Right renal pelvis (tissue), 4 donors: ENCODE measurements around the gene FDXACB1. TPM values are rescaled to one million over a fixed set of nuclear protein-coding genes. Genes with fewer than 3 reads are reported as not detected.
A peak's percentile ranks its signal among the peaks of the same experiment; 100 is the strongest.

Experiments used
- DNase-seq, 4 donors: peaks; one replicate each; pipeline ENCODE4 v3.0.0-alpha.2; 2013; ENCODE audit warnings: low read depth in 4 of 4, low spot score in 3 of 4, missing footprints in 1 of 4
- polyA plus RNA-seq, 4 donors: library from polyadenylated mRNA; unstranded; fragments of 120-200 nt; gene quantifications; one replicate each; pipeline ENCODE4 v1.2.1, GENCODE V29; 2013; ENCODE audit not compliant: insufficient read length in 4 of 4

Gene FDXACB1
- polyA plus RNA-seq, 4 donors: 5.4 to 6.9 (median 6.2) TPM

- no peak for DNase-seq
These were observed 32.3 kb downstream of the FDXACB1 start for GRCh38 chr11:111846636-111847035.

DNA sequence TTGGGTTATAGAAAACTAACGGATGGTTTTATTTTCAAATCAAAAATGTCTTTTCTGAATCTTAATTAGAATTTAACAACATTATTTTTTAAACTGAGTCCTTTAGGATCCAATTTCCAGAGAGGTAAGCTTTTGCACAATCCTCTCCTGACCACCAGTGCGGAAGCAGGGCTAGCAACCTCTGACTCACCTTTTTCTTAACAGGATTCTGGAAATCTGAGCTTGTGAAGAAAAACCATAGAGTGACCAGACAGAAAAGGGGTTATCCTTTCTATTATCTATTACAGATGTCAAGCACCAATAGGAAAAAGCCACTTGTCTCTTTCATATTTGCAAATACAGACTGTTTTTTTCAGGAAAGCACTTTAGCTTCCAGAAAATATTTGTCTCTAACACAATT, 32.9 kb downstream of the FDXACB1 start:
- no peak for DNase-seq

GRCh38 chr11:111845276-111846028, 33.5 kb downstream of the FDXACB1 start:
- no peak for DNase-seq

DNA sequence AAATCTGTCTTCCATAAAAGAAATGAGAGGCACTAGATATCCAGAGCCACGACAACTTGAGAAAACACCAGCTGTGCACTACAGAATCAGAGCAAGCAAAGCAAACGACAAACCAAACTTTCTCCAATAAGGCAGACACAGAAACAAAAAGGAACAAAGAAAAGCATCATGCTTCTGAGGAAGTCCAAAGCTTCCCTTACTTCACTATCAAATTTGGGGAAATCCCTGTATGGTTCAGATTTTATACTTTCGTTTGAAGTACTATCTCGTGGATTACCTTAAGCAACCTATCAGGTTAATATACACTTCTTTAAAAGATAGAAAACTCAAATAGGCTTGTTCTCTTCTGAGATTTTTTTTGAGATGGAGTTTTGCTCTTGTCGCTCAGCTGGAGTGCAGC, 35.3 kb downstream of the FDXACB1 start:
- DNase-seq: no peak

DNA sequence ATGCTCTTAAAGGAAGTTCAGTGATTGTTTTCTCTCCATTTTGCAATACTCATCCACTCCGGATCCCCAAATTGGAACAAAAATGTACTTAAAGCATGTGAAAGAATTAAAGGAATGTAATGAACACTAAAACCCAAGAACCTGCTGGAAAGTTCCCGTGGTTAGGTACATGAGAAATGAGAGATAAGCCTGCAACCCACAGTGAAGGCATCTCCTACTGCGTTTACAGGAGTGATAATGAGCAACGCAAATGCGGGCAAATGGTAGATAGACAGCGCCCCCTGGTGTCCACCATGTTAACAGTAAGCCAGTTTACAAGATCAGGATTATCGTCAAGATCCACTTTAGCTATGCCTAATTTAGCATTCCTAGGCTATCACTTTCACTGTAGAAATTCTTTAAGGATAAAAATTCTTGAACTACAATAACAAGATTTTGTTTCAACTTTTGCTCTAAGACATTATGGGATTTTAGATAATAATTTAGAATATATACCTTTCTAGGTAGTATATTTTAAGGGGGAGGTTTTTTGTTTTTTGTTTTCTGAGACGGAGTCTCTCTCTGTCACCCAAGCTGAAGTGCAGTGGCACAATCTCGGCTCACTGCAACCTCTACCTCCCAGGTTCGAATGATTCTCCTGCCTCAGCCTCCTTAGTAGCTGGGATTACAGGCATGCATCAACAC, 37.5 kb downstream of the FDXACB1 start:
- DNase-seq: peak; percentile 71 to 81 (median 77)

DNA sequence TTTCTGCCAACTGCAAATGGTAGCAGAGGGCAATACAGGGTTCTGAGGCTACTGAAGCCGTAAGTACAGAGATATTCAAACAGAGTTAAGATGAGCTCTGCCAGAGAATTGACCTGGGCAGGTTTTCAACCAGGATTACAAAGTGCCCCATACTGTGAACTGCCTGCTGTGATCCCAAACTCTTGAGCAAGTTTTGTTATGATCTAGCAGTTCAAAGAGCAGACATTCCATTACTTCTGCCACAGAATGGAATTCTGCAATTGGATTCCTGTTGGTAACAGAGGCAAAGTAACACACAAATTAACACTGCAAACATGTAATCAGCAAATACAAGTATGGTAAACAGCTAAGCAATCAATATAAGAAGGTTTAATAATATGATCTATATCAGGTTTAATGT, 38.8 kb downstream of the FDXACB1 start:
- DNase-seq: no peak

GRCh38 chr11:111838054-111838453, 40.9 kb downstream of the FDXACB1 start:
- no peak for DNase-seq

DNA sequence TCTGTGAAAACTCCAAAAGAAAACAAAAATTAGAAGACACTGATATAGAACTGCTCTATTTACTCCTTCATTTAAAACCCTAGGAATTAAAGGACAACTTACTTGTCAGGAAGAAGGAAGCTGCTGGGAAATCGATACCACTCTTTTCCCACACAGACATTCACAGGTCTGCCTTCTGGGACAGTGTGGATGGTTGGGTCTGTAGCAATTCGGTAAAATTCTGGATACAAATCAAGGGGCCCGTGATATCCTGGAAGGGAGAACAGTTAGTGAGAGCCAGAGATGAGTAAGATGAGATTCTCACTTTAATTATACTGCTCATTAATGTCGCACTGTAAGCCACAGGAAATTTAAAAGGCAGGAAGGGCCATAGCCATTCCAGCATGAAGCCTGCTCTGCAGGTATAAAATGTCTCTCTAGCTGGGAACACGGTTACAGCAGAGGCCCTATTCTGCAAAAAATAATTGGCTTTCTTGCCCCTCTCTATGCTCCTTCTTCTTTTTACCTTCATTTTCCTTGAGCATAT, 41.5 kb downstream of the FDXACB1 start:
- no peak for DNase-seq

- DNase-seq: no peak
These were observed 42.2 kb downstream of the FDXACB1 start for GRCh38 chr11:111836721-111837120.

DNA sequence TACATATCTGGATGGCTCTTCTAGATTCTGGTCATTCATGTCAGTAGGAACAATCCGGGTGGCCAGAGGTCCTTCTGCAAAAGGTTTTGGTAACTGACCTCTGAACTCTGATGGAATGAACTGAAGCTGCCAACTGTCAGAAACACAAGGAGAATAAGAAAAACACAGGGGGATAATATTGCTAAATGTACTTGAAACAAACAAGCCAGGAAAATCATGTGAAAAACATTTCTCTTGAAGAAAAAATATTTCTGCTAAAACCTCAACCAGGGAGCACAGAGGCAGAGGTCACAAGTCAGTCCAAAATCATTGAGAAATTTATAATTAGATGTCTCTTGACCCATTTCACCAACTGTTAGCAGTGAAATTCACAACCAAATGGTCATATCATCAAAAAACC, 42.8 kb downstream of the FDXACB1 start:
- DNase-seq: no peak

GRCh38 chr11:111835665-111836064, 43.3 kb downstream of the FDXACB1 start:
- DNase-seq: no peak

DNA sequence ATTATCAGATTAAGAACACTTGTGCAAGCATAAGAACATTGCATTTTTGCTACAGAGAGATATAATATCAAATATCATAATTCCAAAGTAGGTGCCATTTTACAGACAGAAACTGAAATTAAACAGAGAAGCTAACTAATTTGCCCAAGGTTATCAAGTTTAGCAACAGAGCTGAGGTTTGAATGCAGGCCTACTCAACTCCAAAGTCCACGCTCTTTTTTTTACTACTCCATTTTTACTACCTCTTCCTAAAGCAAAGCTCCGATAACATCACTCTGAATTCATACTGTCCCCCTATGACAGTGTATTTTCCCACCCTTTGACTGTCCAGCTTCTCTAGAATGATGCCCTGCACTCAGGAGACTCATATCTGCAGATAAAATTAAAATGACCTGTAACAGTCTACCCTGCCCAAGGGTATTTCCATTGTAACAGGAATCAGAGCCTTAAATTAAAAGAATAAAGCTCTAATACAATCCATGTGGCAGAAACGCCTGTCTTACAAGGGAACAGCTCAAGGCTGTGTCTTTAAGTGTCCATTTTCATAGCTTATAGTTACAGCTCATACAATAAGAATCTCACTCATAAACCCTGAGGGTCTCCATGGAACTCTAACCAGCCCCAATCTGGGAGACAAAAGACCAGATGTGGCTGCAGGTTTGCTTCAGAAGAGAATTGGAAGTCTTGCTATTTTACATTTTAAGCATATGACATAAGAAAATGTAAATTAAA, 44.4 kb downstream of the FDXACB1 start:
- DNase-seq: no peak

GRCh38 chr11:111833524-111833923, 45.4 kb downstream of the FDXACB1 start:
- DNase-seq: no peak

DNA sequence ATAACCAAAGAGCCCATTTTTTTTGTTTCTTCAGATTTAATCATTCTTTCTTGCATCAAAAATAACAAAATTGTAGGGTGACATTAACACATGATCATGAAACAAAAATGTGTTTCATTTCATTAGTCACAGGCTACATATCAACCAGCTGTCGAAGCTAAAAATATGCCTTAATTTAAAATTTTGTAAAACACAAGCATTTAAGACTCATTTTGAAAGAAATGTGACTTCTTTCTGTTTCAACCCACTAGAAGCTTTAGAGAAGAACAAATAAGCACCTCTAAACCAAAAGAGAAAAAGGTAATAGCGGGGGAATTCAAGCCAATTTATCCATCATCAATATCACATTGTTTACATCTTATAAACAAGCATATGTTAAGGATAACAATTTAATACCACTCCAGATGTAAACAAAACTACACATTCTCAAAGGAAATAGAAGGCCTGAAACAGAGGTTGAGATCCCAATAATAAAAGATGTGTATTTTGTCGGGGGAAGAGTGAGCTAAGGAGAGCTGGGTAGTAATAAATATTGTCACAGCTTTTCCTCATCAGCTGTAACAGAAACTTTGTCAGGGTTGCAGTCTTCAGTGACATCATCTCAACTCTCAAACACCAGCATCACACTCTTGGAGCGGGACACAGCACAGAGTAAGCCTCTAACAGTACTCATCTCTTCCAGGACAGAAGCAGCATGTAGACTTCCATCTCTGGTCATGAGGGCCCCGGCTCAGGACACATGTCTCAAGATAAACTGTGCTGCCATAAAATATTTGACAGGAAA, 49.6 kb downstream of the FDXACB1 start:
- no peak for DNase-seq

GRCh38 chr11:111826322-111826950, 52.5 kb downstream of the FDXACB1 start:
- no peak for DNase-seq

Other genes starting within 250 kb of the FDXACB1 start
- 10 to 100 TPM; 20.7 to 24.9 (median 23.4) TPM for gene PPP2R1B, start 112.8 kb downstream of the FDXACB1 start, polyA plus RNA-seq
- 10 to 100 TPM; 40.3 to 50.2 (median 46.2) TPM for gene ALG9, start 7.6 kb downstream of the FDXACB1 start, polyA plus RNA-seq
- 10 to 100 TPM; 45.5 to 55.0 (median 49.5) TPM for gene CFAP68, start 376 bp upstream of the FDXACB1 start, polyA plus RNA-seq
- 10 to 100 TPM; 49.9 to 71.0 (median 58.3) TPM for gene CRYAB, start 32.6 kb upstream of the FDXACB1 start, polyA plus RNA-seq
- 1 to 10 TPM; 1.1 to 2.7 (median 2.1) TPM for gene HSPB2, start 33.6 kb upstream of the FDXACB1 start, polyA plus RNA-seq
- gene C11orf52, start 39.7 kb upstream of the FDXACB1 start, polyA plus RNA-seq: 10 to 100 TPM; 11.0 to 12.8 (median 12.0) TPM
- gene DIXDC1, start 58.2 kb upstream of the FDXACB1 start, polyA plus RNA-seq: 10 to 100 TPM; 17.6 to 21.4 (median 19.3) TPM
- 10 to 100 TPM; 47.1 to 60.2 (median 57.4) TPM for gene DLAT, start 146.2 kb upstream of the FDXACB1 start, polyA plus RNA-seq
- gene PIH1D2, start 194.9 kb upstream of the FDXACB1 start, polyA plus RNA-seq: 10 to 100 TPM in 2 of 4 donors, 1 to 10 TPM in 2; 8.6 to 12.5 (median 9.8) TPM
- gene NKAPD1, start 195.1 kb upstream of the FDXACB1 start, polyA plus RNA-seq: 10 to 100 TPM; 43.8 to 56.5 (median 50.4) TPM
- gene TIMM8B, start 207.6 kb upstream of the FDXACB1 start, polyA plus RNA-seq: 10 to 100 TPM; 71.6 to 79.1 (median 74.8) TPM
- gene SDHD, start 207.7 kb upstream of the FDXACB1 start, polyA plus RNA-seq: 100 to 1,000 TPM; 200 to 228 (median 215) TPM